Gastroesophageal sphincter (tissue), 3 donors: ENCODE results near the gene CDH4.

Experiments
- POLR2AphosphoS5 ChIP-seq: sonication (generic); formaldehyde crosslinking; IDR thresholded peaks from one replicate; pipeline ENCODE4 v1.6.1; 2017; ENCODE audit warnings: antibody characterized with exemption
- TF ChIP-seq, protein P1 (sequence below), 4 experiments: fragments of 200-600 bp in 2 of 4; fragments of 450-650 bp in 2 of 4; sonication (generic) in 1 of 4; IDR thresholded peaks; one replicate each; pipeline ENCODE4 v1.5.1; 2017 to 2019; ENCODE audit warnings: antibody characterized with exemption in 4 of 4, mild to moderate bottlenecking in 2 of 4, moderate library complexity in 2 of 4

DNA sequence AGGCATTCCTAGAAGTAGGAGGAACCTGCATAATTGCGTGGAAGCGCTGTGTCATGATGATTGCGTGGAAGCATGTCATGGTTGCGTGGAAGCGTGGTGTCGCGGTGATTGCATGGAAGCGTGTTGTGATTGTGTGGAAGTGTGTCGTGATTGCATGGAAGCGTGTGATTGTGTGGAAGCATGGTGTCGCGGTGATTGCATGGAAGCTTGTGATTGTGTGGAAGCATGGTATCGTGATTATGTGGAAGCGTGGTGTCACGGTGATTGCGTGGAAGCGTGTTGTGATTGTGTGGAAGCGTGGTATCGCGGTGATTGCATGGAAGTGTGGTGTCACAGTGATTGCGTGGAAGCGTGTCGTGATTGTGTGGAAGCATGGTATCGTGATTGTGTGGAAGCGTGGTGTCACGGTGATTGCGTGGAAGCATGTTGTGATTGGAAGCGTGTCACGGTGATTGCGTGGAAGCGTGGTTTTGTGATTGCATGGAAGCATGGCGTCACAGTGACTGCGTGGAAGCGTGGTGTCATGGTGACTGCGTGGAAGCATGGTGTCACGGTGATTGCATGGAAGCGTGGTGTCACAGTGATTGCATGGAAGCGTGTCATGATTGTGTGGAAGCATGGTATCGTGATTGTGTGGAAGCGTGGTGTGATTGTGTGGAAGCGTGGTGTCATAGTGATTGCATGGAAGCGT is 667.8 kb downstream of the CDH4 start:
- TF ChIP-seq, protein P1, sequence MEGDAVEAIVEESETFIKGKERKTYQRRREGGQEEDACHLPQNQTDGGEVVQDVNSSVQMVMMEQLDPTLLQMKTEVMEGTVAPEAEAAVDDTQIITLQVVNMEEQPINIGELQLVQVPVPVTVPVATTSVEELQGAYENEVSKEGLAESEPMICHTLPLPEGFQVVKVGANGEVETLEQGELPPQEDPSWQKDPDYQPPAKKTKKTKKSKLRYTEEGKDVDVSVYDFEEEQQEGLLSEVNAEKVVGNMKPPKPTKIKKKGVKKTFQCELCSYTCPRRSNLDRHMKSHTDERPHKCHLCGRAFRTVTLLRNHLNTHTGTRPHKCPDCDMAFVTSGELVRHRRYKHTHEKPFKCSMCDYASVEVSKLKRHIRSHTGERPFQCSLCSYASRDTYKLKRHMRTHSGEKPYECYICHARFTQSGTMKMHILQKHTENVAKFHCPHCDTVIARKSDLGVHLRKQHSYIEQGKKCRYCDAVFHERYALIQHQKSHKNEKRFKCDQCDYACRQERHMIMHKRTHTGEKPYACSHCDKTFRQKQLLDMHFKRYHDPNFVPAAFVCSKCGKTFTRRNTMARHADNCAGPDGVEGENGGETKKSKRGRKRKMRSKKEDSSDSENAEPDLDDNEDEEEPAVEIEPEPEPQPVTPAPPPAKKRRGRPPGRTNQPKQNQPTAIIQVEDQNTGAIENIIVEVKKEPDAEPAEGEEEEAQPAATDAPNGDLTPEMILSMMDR (IDR thresholded peaks at IDR 0.05): no peak
- TF ChIP-seq POLR2AphosphoS5: no peak
